GM23338 (cell line): ENCODE data around the gene NCCRP1. TPM values are rescaled to one million over a fixed set of nuclear protein-coding genes. Genes with fewer than 3 reads are reported as not detected.
A peak's percentile ranks its signal among the peaks of the same experiment; 100 is the strongest.

Experiments used
- ATAC-seq: fragments of 200-7000 bp; cut with Tn5 transposase; 3 replicates; pipeline ENCODE4 v1.9.1; 2020
- DNase-seq: peaks from one replicate; pipeline ENCODE4 v3.0.0-alpha.2; 2015; ENCODE audit warnings: low spot score
- H2AFZ ChIP-seq: fragments of 200-600 bp; sonication (generic); 2 replicates; pipeline ENCODE4 v1.8.0; 2016; ENCODE audit warnings: antibody characterized with exemption, mild to moderate bottlenecking, moderate library complexity
- H3F3A ChIP-seq: fragments of 200-600 bp; sonication (generic); replicated peaks from 2 replicates; pipeline ENCODE4 v1.8.0; 2017; ENCODE audit warnings: antibody characterized with exemption, mixed run types, low read depth
- H3K27ac ChIP-seq: fragments of 200-600 bp; sonication (generic); 2 replicates; pipeline ENCODE4 v1.6.1; 2016; ENCODE audit warnings: low read depth
- H3K27me3 ChIP-seq: fragments of 200-600 bp; sonication (generic); 2 replicates; pipeline ENCODE4 v1.8.0; 2016; ENCODE audit warnings: mild to moderate bottlenecking, mixed run types, moderate library complexity; ENCODE audit not compliant: insufficient read depth
- H3K36me3 ChIP-seq: fragments of 200-600 bp; sonication (generic); 2 replicates; pipeline ENCODE4 v1.8.0; 2016; ENCODE audit warnings: mild to moderate bottlenecking; ENCODE audit not compliant: insufficient read depth
- H3K4me1 ChIP-seq: fragments of 200-600 bp; sonication (generic); 2 replicates; pipeline ENCODE4 v1.8.0; 2016; ENCODE audit warnings: mild to moderate bottlenecking, moderate library complexity; ENCODE audit not compliant: insufficient read depth
- H3K4me2 ChIP-seq: fragments of 200-600 bp; sonication (generic); 2 replicates; pipeline ENCODE4 v1.7.1; 2017; ENCODE audit warnings: mixed run types
- H3K4me3 ChIP-seq: fragments of 200-600 bp; sonication (generic); 2 replicates; pipeline ENCODE4 v1.6.1; 2016; ENCODE audit warnings: mixed run types
- H3K79me2 ChIP-seq: fragments of 200-600 bp; sonication (generic); replicated peaks from 2 replicates; pipeline ENCODE4 v1.8.0; 2017; ENCODE audit warnings: mild to moderate bottlenecking; ENCODE audit not compliant: insufficient read depth
- H3K9me2 ChIP-seq: fragments of 200-600 bp; sonication (generic); 2 replicates; pipeline ENCODE4 v1.8.0; 2017; ENCODE audit not compliant: insufficient read depth
- H4K20me1 ChIP-seq: fragments of 200-600 bp; sonication (generic); replicated peaks from 2 replicates; pipeline ENCODE4 v1.8.0; 2017; ENCODE audit warnings: mild to moderate bottlenecking; ENCODE audit not compliant: insufficient read depth
- H3K27ac Mint-ChIP-seq: 2 replicates; pipeline ENCODE4 v1.8.0; 2020; ENCODE audit warnings: inconsistent platforms, mild to moderate bottlenecking, moderate library complexity, mixed read lengths
- H3K27me3 Mint-ChIP-seq: 3 replicates; pipeline ENCODE4 v1.8.0; 2022; ENCODE audit warnings: low read depth, mild to moderate bottlenecking, moderate library complexity, mixed read lengths, inconsistent platforms; ENCODE audit not compliant: insufficient read depth, poor library complexity
- H3K36me3 Mint-ChIP-seq: 3 replicates; pipeline ENCODE4 v1.8.0; 2021; ENCODE audit warnings: low read depth, mild to moderate bottlenecking, inconsistent platforms, moderate library complexity, mixed read lengths
- H3K4me1 Mint-ChIP-seq: 3 replicates; pipeline ENCODE4 v1.8.0; 2020; ENCODE audit warnings: mild to moderate bottlenecking, inconsistent platforms, mixed read lengths
- H3K4me3 Mint-ChIP-seq: 3 replicates; pipeline ENCODE4 v1.8.0; 2021; ENCODE audit warnings: moderate library complexity, mild to moderate bottlenecking, inconsistent platforms, mixed read lengths
- H3K9me3 Mint-ChIP-seq: 3 replicates; pipeline ENCODE4 v1.8.0; 2020; ENCODE audit warnings: moderate library complexity, mild to moderate bottlenecking, inconsistent platforms, mixed read lengths
- CREB1 ChIP-seq: fragments of 250-450 bp; sonication (Bioruptor Pico); IDR thresholded peaks from 2 replicates; pipeline ENCODE4 v1.5.0; 2020; ENCODE audit warnings: low read depth, mild to moderate bottlenecking, moderate library complexity
- CTCF ChIP-seq, 2 experiments: fragments of 200-600 bp in 1 of 2; sonication (generic) in 1 of 2; conservative IDR thresholded peaks; 2 replicates each; pipeline versions ENCODE4 v1.5.1 to v1.6.1; 2016 to 2017; ENCODE audit warnings: antibody characterized with exemption in 2 of 2, low read depth in 2 of 2, mild to moderate bottlenecking in 2 of 2, moderate library complexity in 1 of 2
- ETS1 ChIP-seq: IDR thresholded peaks from 2 replicates; pipeline ENCODE4 v1.6.1; 2016; ENCODE audit warnings: antibody characterized with exemption
- EZH2 ChIP-seq: fragments of 200-600 bp; sonication (generic); IDR thresholded peaks from one replicate; pipeline ENCODE4 v1.8.0; 2017; ENCODE audit warnings: antibody characterized with exemption, mild to moderate bottlenecking, low read depth; ENCODE audit not compliant: unreplicated experiment
- EZH2phosphoT487 ChIP-seq: fragments of 200-600 bp; sonication (generic); IDR thresholded peaks from one replicate; pipeline ENCODE4 v1.8.1; 2018; ENCODE audit warnings: antibody characterized with exemption; ENCODE audit not compliant: unreplicated experiment
- JUNB ChIP-seq: IDR thresholded peaks from one replicate; pipeline ENCODE4 v1.6.1; 2016; ENCODE audit warnings: antibody characterized with exemption; ENCODE audit not compliant: unreplicated experiment
- NANOG ChIP-seq: IDR thresholded peaks from 2 replicates; pipeline ENCODE4 v1.6.1; 2016; ENCODE audit warnings: antibody characterized with exemption, borderline replicate concordance
- POLR2AphosphoS5 ChIP-seq: IDR thresholded peaks from 2 replicates; pipeline ENCODE4 v1.6.1; 2016; ENCODE audit warnings: antibody characterized with exemption, low read depth
- STAT1 ChIP-seq: IDR thresholded peaks from one replicate; pipeline ENCODE4 v1.6.1; 2016; ENCODE audit warnings: antibody characterized with exemption; ENCODE audit not compliant: unreplicated experiment
- ZNF114 ChIP-seq: fragments of 250-450 bp; sonication (Bioruptor Pico); IDR thresholded peaks from 2 replicates; pipeline ENCODE4 v1.5.0; 2020; ENCODE audit warnings: mild to moderate bottlenecking, moderate library complexity
- ZNF462 ChIP-seq: fragments of 250-450 bp; sonication (Bioruptor Pico); IDR thresholded peaks from 2 replicates; pipeline ENCODE4 v1.5.0; 2020; ENCODE audit warnings: mild to moderate bottlenecking, moderate library complexity
- polyA plus RNA-seq: library from polyadenylated mRNA; unstranded; fragments of >200 nt; fragmentation: Nextera tagmentation; extraction: Ambion mirVana; gene quantifications from 2 replicates; pipeline ENCODE4 v1.2.1, GENCODE V29; 2016
- total RNA-seq: library from RNA; depleted of rRNA; stranded (reverse); fragments of >200 nt; shearing (Covaris generic); gene quantifications from 2 replicates; pipeline ENCODE4 v1.2.3, GENCODE V29; 2014

The NCCRP1 gene
- total and polyA plus RNA-seq, 2 experiments from 2014 or later = 3.6 to 6.2 TPM

GRCh38 chr19:39157997-39158389 lies 38.8 kb upstream of the NCCRP1 start:
- DNase-seq (no peak), ATAC-seq (no peak)
- H3F3A ChIP-seq = no peaks in the 10 kb centered on the region
- H3K36me3 ChIP-seq = no peaks in the 10 kb centered on the region
- H3K4me1 ChIP-seq = peaks cover 17% of the 10 kb centered on the region
- no peak overlapping the region for H3K4me3 ChIP-seq
- no peak overlapping the region for H3K4me2 ChIP-seq
- H3K27ac ChIP-seq = no peak overlapping the region
- Mint-ChIP-seq H3K27ac (peak overlapping the region; percentile 30; the same call in 1 of the 2 replicates), H3K9me3 (no peaks in the 10 kb centered on the region; the same call in 1 of the 3 replicates), H3K36me3 (no peaks in the 10 kb centered on the region; the same call in 1 of the 3 replicates), H3K4me1 (peaks cover 47% of the 10 kb centered on the region), H3K4me3 (no peak overlapping the region), H3K27me3 (peaks cover 11% of the 10 kb centered on the region)
- TF ChIP-seq NANOG = no peak
- no peak for TF ChIP-seq ZNF462 (CRISPR knock-in tag)
- TF ChIP-seq JUNB = no peak
- TF ChIP-seq ZNF114 (CRISPR knock-in tag) = no peak
- no peak for TF ChIP-seq EZH2phosphoT487
- no peak for TF ChIP-seq ETS1
- TF ChIP-seq EZH2 = no peak
- TF ChIP-seq POLR2AphosphoS5 = no peak
- TF ChIP-seq CREB1 (CRISPR knock-in tag) = no peak
- TF ChIP-seq STAT1 = no peak
- no peak for TF ChIP-seq CTCF (conservative IDR thresholded peaks at IDR 0.05; ENCODE audit: low read depth in 2 of 2)
- H2AFZ ChIP-seq = no peak overlapping the region
- no peaks in the 10 kb centered on the region for H3K9me2 ChIP-seq
- H3K27me3 ChIP-seq = no peaks in the 10 kb centered on the region
- peaks cover 5% of the 10 kb centered on the region; the same call in 1 of the 2 replicates for H4K20me1 ChIP-seq
- H3K79me2 ChIP-seq = peaks cover 38% of the 10 kb centered on the region
